GM21737 (cell line): ENCODE results near the gene RNF168.
"Not testable (repeated sequence)": the region's sequence is repeated elsewhere in the genome, so short reads cannot be mapped to it uniquely, and the experiment has no call there.

Experiments used
- ATAC-seq: cut with Tn5 transposase; IDR thresholded peaks from one replicate; pipeline ENCODE4 v1.9.1; 2021; ENCODE audit warnings: mild to moderate bottlenecking, moderate library complexity; ENCODE audit not compliant: unreplicated experiment

The RNF168 gene

GRCh38 chr3:196503196-196504076 is at the start of gene RNF168:
Gene RNF168, minus strand, starts transcription at chr3:196503768. Its CDS starts 595 bp downstream, at chr3:196503173.
- ATAC-seq, result peak; percentile 79

- ATAC-seq, result no peak
Observed at GRCh38 chr3:196552253-196552652, 48.7 kb upstream of the RNF168 start.

GRCh38 chr3:196550172-196550571 is 46.6 kb upstream of the RNF168 start:
- not testable (repeated sequence) for ATAC-seq

GRCh38 chr3:196549312-196549711 is 45.7 kb upstream of the RNF168 start:
- not testable (repeated sequence) for ATAC-seq

- no peak for ATAC-seq
Observed at GRCh38 chr3:196547067-196547466, 43.5 kb upstream of the RNF168 start.

GRCh38 chr3:196546537-196546936 is 43.0 kb upstream of the RNF168 start:
- no peak for ATAC-seq

GRCh38 chr3:196544491-196544992 is 41.0 kb upstream of the RNF168 start:
- no peak for ATAC-seq

GRCh38 chr3:196541684-196542445 is 38.3 kb upstream of the RNF168 start:
- ATAC-seq, result no peak

GRCh38 chr3:196537319-196537984 is 33.9 kb upstream of the RNF168 start:
- no peak for ATAC-seq

- no peak for ATAC-seq
Observed at GRCh38 chr3:196533260-196533681, 29.7 kb upstream of the RNF168 start.

GRCh38 chr3:196531418-196531817 is 27.9 kb upstream of the RNF168 start:
- ATAC-seq, result no peak

- ATAC-seq, result peak; percentile 91
Observed at GRCh38 chr3:196528639-196529233, 25.2 kb upstream of the RNF168 start.

- no peak for ATAC-seq
Observed at GRCh38 chr3:196525141-196525540, 21.6 kb upstream of the RNF168 start.

- no peak for ATAC-seq
Observed at GRCh38 chr3:196524527-196524926, 21.0 kb upstream of the RNF168 start.

GRCh38 chr3:196523841-196524240 is 20.3 kb upstream of the RNF168 start:
- ATAC-seq, result no peak

GRCh38 chr3:196521291-196521690 is 17.7 kb upstream of the RNF168 start:
- not testable (repeated sequence) for ATAC-seq

GRCh38 chr3:196519718-196520082 is 16.1 kb upstream of the RNF168 start:
- ATAC-seq, result no peak

- no peak for ATAC-seq
Observed at GRCh38 chr3:196518966-196519717, 15.6 kb upstream of the RNF168 start.

GRCh38 chr3:196517919-196518318 is 14.4 kb upstream of the RNF168 start:
- no peak for ATAC-seq

GRCh38 chr3:196517162-196517800 is 13.7 kb upstream of the RNF168 start:
- ATAC-seq, result no peak
